Hematopoietic multipotent progenitor cell treated with erythropoietin and hydrocortisone succinate and interleukin-3 and kit ligand, for 8 days (in vitro differentiated cells): Measurements from ENCODE around the gene GRIK1.

ENCODE experiments used
- DNase-seq: peaks from one replicate; pipeline ENCODE4 v3.0.0-alpha.2; 2015

GRIK1 gene

DNA sequence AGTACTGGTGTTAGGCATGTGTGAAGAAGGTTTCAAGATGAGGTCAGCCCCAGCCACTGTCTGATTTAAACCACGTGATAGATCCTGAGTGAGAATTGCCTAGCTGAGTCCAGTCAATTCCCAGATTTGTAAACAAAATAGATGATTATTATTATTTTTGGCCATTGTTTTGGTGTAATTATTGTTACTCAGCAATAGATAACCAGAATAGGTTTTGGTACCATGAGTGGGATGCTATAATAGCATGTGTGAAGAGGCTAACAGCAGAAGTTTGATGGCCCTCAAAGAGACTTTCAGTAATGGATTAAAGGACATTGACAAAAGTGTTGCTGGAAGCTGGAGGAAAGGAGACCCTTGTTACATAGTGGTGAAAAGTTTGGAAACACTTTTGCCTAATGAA lies 426.3 kb downstream of the GRIK1 start:
- no peak for DNase-seq

DNA sequence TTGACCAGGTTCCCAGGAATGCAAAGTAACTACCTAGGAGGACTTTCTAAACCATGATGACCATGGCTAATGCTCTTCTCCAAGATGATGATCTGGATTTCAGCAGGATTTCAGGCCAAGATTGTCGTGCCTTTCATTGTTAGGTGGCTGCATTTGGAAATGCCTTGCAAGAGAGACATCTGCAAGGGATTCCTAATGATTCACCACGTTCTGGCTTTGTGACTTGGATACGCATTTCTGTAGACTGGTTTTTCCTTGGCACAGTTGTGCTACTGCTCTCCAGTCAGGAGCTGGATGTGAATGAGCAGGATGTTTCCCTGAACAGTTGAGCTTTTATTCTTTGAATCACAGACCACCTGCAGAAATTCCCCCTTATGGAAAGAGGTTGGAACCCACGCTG lies 428.7 kb downstream of the GRIK1 start:
- DNase-seq, result no peak

DNA sequence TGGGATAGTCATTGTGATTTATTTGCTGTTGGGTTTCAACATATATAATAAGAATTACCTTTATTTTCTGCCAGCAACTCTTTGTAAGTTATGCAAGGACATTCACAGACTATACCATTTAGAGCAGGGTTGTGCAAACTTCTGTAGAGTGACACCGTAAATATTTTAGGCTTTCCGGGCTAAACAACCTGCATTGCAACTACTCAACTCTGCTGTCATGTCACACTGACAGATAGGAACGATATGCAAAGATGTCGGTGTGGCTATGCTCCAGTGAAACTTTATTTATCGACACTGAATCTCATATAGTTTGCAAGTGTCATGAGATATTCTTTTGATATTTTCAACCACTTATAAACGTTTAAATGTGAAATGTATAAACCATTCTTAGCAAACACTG lies 430.7 kb downstream of the GRIK1 start:
- DNase-seq, result no peak

DNA sequence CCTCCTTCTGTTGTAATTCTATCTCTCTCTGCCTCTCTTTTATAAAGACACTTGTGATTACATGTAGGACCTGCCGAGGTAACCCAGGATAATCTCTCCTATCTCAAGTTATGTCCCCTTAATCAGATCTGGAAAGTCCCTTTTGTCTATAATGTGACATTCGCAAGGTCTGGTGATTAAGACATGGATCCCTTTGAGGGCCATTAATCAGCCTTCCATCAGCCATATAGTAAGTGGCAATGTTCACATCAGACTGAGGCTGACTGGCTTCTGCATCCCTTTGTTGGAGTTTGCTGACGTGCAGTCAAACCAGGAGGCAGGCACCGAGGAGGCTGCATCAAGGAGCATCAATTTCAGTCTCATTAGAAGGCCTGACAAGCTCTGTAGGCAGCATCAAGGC lies 431.5 kb downstream of the GRIK1 start:
- no peak for DNase-seq

DNA sequence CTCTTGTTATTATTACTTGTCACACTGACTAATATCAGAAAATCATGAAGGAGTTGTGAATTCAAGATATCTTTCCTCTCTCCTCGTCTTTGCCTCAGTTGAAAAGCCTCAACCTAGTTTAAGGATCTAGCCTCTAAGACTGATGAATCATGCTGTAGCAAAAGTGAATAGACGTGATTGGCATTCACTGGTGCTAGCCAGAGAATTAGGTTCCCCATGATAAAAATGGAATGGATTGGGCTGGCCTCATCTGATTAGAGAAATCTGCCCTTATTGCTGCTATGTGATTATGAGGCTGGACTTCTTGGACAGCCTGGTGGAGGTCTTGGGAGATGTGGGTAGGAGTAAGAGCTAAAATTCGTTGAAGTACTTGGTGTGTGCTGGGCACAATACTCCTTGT lies 432.8 kb downstream of the GRIK1 start:
- DNase-seq, result no peak

DNA sequence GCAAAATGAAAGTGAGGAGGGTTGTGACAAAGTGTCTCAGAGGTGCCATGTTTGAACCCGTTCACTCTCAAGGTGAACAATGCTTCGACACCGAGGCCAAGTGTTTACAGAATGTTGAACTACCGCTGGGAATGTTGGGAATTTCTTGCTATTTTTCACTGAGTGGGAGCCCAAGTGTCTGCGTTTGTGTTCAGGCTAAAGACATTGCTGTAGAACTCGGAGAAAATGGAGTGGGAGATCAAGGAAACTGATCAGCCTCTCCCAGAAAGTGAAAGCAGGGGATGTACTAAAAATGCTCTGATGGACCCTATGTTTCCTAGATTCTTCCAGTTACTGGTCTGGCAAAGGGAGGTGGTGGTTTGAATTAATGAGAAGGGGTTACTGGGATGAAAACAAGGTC lies 433.6 kb downstream of the GRIK1 start:
- no peak for DNase-seq

DNA sequence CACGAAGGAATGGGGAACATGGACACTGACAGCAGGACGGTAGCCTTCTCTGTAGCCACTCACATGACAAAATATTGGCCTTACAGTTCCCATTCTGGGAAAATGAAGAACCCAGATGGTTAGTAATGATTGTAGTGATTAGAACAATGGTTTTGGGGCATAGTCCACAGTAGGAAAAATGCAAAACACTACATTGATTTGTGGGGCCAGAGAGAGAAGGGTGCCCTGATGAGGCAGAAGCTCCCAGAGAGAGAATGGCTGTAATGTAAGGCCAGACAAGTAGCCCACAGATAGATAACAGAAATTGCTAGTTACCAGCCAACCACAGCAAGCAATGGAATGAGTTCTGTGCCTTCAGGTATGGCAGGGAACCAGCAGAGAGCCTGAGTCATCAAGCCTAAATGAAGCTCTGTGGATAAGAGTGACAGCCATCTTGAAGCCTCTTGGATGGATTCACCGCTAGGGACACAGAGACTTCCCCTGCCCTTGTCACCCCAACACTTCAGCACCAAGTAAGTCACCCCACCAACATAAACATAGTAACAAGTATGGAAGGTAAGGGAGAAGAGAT lies 435.0 kb downstream of the GRIK1 start:
- no peak for DNase-seq

DNA sequence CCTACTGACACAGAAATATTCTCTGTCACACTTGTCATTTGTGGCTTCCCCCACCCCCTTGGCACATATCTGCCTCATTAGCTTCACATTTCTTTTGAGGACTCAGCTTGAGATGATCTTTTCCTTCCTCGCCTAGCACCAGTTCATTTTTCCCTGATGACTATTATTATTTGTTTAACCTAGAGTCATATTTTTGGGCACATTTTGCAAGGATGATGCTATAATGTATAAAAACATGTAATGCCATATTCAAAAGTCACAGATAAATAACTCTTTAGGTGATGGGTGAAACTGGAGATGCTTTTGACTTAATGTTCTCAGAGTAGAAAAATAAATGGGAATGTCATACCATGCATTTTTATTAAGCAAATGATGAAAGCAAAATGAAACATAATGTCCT lies 438.3 kb downstream of the GRIK1 start:
- no peak for DNase-seq

DNA sequence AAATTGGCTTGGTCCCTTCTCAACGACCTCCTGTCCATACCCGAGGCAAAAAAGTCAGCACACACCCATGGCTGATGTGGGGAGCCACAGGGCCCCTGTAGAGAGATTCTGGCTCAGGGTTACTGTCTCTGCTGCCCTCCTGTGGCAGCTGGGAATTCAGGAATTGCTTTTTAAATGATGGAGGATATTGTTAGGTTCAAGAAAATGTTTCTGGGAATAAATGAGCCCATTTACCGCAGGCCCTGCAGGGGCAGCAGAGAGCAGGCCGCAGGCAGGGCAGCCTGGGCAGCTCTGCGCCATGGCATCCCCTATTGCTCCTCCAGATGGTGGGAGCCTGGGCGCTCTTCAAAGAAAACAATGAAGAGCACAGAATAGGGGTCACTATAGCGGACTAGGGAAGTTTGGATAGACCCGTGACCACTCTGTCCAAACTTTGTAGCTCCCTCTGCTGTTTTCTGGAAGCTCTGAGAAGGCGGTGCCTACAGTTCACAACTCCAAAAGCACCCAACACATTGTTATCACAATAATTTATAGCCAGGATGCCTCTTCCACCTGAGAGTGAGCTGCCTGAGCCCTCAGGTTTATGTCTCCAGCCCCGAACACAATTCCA lies 440.0 kb downstream of the GRIK1 start:
- DNase-seq, result peak; percentile 44

DNA sequence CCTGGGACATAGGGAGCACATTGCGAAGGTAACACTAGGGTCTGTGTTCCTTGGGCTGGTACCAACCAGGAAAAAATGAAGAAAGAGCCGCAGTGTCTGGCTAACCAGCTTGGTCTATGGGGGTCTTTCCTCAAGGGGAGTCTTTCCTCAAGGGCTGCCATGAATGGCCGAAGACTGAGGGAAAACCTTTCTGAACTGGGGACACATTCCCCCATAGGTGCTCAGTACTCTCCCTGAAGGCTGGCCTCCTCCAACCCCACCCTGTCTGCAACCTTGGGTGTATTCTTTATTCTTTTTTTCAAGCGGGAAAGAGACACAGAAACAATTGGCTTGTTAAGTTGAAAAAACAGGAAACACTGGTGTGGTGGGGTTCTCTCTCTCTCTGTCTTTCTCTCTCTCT lies 440.6 kb downstream of the GRIK1 start:
- no peak for DNase-seq

DNA sequence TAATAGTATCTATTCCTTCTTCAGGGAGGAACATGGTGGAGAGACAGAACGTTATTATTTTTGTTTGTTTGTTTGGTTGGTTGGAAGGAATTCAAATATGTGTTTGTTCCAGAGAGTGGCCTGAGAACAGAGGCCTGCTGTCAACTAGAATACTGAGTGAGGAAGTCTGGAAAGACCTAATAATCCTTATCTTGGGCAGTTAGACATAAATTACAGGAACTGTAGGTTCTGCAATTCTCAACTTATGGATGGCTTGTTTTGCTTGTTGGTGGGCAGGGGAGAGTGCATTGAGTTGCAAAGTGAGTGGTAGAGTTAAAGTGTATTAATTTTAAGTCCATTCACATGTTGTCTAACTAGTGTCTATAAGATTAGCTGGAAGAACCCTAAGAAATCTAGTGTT lies 443.5 kb downstream of the GRIK1 start:
- DNase-seq, result no peak

DNA sequence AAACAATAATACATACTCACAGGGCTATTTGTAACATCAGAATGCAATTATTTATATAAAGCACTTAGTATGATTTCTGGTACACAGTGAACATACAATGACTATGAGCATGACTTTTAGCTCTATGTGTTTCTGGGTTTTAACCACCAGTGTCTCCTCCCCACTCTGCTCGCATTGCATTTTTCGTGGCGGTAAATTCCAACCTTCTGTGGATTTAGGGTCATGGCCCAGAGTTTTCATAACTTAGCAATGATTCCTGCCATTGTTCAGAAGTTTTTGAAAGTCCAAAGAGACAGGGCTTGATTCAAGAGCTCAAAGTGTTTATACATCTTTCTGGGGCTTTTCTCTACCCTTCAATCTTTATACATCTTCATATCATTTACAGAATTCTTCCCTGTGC lies 449.8 kb downstream of the GRIK1 start:
- DNase-seq, result no peak

DNA sequence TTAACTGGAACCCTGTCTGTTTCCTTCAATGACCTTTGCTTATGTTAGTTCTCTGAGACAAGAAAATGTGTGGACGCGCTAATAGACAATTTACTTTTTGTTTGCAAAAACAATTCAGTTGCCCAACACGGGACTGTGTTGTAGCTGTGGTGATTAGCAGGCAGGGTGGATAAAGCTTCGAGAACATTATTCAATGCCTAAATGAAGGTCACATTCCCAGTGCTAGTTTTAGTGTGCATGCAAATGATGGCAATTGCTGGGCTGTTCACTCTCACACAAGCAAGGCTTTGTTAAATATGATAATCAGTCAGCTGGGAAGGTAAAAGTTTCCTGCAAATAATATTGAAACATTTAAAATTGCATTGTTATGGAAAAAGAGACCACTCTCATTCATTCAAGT lies 452.6 kb downstream of the GRIK1 start:
- no peak for DNase-seq
